ENCODE data around the gene HEBP1.

HEBP1 gene

DNA sequence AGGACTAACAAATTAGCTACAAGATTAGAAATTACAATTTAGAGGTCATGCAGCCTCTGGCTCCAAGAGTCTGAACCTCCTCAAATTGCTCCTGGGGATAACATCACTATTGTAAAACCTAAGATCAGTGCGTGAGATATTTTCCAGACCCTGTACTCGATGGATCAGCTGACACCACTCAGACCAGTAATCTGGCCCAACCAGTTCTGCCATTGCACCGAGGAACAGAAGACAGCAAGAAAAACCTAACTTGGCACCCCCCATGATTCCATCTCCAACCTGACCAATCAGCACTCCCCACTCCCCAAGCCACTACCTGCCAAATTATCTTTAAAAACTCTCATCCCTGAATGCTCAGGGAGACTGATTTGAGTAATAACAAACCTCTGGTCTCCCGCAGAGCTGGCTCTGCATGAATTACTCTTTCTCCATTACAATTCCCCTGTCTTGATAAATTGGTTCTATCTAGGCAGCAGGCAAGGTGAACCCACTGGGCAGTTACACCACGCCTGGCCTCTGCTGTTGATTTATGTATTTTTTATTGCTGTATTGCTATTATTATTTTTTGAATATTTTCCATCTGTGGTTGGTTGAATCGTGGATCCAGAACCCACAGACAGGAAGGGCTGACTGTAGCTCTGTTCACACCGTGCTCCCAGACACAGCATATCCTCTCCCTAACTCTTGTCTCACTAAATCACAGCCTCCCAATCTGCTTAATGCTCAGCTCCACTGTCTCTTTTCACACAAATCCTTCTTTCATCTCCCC, 9.2 kb downstream of the HEBP1 start:
- DNase-seq (ENCODE audit: low read depth, low spot score), result no peak

DNA sequence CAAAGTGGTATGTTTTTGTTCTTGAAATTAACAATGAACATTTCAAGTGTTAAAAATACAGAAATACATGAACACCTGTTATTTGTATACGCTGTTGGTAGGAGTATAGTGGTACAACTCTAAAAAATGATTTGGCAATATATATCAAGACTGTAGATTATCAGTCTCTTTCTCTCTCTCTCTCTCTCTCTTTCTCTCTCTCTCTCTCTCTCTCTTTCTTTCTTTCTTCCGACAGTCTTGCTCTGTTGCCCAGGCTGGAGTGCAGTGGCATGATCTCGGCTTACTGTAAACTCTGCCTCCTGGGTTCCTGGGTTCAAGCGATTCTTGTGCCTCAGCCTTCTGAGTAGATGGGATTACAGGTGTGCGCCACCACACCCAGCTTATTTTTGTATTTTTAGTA, 12.6 kb downstream of the HEBP1 start:
- DNase-seq (ENCODE audit: low read depth, low spot score), result no peak

DNA sequence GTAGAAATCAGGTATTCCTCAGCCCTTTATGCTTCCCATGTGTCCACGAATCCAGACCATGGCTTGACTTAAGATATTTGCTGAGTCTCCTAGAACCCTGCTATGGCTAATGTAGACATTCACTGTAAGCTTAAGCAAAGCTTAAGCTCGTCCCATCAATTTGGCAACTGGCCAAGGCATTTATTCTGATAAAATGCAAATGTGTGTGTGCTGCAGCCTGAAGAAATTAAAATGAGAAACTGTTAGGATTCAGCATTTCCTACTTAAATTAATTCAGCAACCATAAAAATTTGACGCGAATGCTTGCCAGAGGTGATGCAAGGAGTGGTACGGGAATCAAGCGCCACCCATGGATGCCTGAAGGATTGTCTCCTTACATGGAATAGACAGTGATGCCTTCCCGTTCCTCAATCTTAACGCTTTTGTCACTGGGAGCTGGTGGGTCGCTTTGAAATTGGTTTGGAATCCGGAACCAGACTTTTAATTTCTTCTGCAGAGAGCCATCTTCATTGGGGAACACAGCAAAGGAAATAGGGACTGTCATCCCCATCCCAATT, 13.2 kb downstream of the HEBP1 start:
- DNase-seq (ENCODE audit: low read depth, low spot score), result no peak

DNA sequence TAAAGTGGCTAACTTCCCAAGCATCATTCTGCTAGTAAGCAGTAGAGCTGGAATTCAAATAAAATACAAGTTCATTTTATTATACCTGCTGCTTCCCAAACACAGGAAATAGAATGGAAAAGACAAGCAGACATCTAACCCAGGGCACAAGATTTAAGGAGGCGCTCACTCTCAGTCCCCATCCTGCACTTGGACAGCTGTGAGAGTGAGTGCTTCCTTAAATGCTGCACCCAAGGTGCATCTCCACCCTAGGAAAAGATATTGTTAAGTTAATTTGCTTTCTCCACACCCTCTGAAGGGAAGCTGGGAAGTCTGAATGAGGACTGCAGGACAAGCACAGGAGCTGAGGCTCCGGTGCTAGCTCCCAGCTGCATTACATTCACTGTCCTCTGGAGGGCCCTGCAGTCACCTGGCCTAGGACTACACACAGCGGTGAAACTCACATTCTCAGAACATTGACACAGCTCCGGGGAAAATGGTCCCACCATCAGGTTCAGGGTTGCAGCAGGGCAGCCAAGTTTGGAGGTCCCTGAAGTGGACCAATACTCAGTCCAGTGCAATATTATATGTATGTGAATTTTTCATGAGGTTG, 14.2 kb downstream of the HEBP1 start:
- no peak for DNase-seq (ENCODE audit: low read depth, low spot score)

DNA sequence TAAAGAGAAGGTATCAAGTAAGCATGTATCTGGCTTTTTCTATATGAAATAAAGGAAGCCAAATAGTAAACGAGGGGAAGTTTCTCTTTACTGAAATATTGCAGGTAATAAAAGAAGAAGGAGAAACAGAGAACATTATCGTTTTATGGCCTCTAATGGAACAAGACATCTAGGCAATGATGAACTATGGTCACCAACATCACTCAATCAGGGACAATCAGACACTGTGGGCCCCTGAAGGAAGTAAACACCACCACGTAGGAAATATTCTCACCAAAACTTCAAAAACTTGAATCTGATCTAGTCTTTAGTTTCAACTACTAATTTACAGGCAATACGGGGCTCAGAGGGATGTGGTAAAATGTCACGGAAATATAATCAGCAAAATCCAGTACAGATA, 15.9 kb downstream of the HEBP1 start:
- DNase-seq (ENCODE audit: low read depth, low spot score), result no peak

DNA sequence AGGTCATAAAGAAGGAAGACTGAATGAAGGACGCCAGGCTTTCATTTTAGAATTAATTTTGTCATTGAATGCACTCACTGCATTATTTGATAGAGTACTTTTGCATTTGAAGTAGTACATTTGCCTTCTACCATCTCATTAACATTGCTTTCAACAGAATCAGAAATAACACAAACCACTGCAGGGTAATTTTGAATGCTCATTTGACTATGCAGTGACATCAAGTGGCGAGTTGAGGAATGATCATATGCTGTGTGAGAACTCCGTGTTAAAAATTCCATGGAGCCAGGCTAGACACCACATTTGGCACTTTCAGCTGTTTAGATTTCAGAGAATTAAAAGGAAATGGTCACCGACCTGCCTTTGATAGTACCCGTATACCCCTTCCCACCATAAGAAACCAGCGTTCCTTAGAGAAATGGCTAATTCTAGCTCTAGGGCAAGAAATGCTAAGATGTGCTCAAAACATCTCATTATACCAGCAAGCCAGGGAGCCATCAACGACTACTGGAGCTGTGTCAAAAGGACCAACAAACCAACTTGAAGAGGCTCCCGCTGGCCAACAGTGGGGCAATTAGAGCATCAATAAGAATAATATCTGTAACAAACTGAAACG, 16.5 kb downstream of the HEBP1 start:
- no peak for DNase-seq (ENCODE audit: low read depth, low spot score)

DNA sequence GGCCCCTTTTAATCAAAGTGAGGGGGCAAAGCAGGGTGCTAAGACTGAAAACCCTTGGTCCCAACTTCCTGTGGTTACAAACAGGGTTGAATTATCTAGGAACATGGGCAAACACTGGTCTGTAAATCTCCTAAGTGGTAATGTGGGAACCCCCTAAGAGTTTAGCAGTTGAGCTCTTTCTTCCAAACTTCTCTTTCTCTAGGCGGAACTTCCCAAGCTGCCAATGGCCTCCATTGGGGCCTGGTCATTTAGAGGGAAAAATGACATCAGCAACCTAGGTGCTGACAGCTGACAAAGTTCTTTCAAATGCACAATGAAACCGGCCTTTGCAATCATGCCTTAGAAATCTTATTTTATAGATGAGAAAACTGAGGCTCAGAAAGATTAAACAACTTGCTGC, 17.7 kb downstream of the HEBP1 start:
- DNase-seq (ENCODE audit: low read depth, low spot score), result no peak

DNA sequence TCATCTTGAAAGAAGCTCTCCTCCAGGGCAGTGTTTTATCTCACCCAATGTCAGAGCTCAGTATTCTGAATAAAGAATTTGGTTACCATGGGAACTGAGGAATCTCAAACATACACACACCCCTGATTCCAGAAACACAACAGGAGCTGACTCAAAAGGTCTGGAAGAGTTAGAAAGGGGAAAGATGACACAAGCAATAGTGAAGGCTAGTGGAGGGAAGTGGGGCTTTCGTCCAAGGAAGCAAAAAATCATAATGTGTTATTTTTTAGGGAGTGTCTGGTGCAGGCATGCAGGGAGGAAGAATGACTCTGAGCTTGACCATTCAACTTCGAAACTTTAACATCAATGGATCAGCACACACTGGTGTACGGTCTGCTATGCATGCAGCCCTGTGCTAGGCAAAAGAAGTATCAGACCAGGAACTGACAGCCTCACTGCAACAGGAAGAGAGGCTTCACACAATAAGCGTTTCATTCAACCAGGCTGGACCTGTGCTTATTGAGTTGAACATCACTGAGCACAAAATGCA, 20.3 kb downstream of the HEBP1 start:
- DNase-seq (ENCODE audit: low read depth, low spot score), result no peak

DNA sequence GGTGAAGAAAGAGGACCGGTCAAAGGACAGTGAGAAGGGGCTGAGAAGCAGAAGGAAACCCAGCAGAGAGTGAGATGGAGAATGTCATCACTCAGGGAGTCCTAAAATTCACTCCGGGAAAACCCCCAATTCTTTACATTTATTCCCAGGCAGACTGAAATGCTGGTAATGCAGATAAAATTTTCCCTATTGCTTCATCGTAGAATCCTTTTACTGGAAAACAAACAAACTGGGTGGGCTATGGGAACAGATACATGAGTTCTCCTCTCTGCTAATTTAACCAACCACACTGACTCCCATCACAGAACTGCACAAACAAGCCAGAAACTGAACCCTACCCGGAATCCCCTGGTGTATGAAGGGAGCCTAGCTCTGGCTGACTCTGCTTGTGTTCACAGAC, 20.9 kb downstream of the HEBP1 start:
- no peak for DNase-seq (ENCODE audit: low read depth, low spot score)

DNA sequence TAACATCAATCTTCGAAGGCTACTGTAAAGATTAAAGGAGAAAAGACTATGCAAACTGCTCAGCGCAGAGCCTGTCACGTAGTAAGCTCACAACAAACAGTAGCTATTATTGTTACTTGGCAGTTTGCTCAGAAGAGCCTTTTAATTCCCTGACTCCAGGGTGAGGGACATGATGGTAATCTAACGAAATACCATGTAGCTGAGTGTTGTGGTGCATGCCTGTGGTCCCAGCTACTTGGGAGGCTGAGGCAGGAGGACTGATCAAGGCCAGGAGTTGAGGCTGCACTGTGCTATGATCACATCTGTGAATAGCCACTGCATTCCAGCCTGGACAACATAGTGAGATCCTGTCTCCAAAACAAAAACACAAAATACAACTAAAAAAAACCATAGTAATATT, 22.8 kb downstream of the HEBP1 start:
- no peak for DNase-seq (ENCODE audit: low read depth, low spot score)

DNA sequence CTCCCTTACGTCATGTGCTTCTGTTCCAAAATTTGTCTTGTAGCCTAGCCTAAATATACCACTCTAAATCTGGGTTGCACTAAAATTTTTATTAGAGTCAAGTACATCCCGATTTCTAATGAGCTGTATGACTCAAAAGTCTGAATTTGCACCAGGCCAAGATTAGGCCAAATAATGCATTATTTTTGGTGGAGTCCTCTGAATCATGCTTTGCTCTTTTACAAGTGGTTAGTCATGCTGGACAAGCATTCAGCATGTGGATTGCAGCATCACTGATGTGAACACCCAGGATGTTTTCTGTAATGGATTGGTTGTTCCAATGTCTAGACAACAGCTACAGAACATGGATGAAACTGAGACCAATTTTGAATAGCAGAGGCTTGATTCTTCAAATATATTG, 23.7 kb downstream of the HEBP1 start:
- no peak for DNase-seq (ENCODE audit: low read depth, low spot score)

DNA sequence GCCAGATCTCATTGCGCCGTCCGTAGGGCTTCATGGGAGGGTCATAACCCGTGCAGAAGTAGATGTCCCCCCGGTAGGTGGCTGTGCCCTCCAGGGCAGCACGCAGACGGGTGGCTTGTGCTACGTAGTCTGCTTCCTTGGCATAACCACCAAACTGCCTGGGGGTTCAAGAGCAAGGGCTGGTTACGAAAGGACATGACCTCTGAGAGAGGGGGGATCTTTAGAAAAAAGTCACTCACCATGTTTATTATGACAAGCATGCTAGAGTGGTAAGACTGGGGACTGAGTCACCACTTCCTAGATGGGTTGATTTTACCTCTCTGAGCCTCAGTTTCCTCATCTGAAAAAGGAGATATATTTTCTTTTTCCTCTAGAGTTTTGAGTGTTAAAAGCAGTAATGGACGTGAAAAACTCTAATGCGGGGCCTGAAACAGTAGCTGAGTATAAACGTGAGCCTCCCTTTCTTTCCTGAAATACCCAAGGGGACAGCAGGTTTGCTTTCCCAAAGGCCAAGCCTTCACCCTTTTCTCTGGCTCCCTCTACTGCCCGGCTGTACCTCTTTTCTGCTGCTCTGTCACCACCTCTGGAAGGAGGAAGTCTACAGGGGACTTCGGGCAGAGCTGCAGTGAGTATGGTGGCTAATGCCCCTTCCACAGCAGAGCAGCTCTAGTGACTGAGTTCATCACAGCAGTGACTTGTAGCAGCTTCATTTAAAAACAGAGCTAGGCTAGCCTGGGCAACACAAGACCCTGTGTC, 24.6 kb downstream of the HEBP1 start:
- no peak for DNase-seq (ENCODE audit: low read depth, low spot score)

DNA sequence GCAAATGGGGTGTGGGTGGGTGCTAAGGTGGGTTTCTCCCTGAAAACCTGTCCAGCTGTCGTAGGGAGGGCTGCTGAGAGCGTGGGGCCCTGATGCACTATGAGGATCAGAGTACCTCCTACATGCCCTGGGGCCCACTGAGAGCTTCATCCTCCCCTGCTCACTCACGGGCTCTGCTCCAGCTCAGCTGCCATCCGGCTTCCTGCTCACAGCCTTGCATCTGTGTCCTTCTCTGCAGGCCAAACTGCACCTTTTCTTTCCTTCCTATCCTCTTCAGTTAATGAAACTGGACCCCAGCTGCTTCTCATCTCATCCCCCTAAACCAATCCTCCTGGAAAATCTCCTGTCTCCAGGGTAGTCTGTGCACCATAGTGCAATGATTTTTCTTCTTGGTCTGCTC, 25.9 kb downstream of the HEBP1 start:
- DNase-seq (ENCODE audit: low read depth, low spot score), result no peak

DNA sequence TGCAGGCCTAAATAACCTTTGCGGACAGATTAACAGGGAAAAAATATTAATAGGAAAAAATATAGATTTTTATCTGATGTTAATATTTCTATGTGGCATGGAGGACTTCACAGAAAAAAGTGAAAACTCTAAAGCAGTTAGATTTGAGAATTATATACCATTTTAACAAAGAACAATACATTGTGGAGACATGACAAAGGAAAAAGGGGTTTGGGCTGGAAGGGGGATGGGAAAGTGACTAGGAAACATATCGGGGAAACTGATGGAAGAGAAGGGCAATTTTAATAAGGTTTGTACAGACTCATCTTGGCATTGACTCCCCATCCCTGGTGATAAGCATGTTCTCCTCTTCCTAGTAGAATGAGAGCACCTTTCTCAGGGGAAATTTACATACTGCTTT, 27.0 kb downstream of the HEBP1 start:
- no peak for DNase-seq (ENCODE audit: low read depth, low spot score)

DNA sequence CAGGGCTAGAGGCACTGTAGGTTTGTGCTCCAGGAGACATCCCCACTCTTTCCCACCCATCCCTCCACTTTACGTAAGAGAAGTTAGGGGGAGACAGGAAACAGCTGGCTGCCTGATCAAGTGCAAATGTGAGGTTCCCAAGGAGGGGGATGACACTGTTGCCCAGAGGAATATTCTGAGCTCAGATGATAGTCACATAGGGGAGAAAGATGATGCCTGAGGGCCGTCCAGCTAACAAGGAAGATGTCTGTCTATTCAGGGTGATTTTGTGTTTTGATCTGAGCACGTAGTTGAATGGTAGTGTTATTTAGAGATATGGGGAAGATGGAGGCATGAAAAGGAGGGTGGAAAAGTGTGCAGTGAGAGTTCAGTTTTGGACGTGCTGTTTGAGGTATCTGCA, 34.2 kb downstream of the HEBP1 start:
- no peak for DNase-seq (ENCODE audit: low read depth, low spot score)

DNA sequence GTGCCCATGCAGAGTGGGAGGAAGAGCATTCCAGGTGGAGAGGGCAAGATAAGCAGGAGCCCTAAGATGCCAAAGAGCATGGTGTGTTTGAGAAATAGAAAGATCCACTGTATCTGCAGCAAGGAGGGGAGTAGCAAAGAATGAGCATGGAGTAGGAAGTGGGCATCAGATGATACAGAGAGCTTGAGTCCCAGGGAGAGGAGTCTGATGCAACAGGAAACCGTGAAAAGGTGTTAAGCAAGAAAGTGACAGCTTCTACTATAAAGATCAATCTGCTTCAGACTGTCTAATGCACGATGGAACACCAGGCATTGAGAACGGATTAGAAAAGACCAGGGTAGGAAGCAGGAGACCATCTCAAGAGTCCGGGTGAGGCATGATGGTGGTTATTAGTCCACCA, 35.8 kb downstream of the HEBP1 start:
- DNase-seq (ENCODE audit: low read depth, low spot score), result no peak

DNA sequence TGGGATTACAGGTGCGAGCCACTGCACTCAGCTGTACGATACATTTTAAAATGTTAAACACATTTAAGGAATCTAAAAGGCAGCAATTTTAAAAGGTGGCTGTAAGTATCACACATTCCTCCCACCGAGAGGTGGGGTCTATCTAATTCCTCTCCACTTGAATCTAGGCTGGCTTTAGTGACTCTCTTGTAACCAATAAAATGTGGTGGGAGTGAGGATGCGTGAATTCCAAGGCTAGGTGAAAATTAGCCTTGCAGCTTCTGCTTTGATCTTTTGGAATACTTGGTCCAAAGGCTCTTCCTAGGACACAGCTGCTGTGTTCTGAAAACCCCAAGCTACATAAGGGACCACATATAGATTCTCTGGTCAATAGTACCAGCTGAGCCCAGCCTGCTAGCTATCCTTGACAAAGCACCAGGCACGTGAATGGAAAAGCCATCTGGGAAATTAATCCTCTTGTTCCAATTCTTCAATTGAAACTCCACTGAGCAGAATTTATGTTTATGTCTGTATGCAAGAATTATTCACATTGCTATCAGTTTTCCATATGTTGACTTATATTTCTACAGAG, 39.3 kb downstream of the HEBP1 start:
- DNase-seq (ENCODE audit: low read depth, low spot score), result no peak

DNA sequence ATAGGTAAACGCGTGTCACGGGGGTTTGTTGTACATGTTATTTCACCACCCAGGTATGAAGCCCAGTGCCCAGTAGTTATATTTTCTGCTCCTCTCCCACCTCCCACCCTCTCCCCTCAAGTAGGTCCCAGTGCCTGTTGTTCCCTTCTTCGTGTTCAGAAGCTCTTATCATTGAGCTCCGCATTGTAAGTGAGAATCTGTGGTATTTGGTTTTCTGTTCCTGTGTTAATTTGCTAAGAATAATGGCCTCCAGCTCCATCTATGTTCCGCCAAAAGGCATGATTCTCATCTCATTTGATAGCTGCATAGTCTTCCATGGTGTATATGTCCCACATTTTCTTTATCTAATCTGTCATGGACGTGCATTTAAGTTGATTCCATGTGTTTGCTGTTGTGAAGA, 41.2 kb downstream of the HEBP1 start:
- DNase-seq (ENCODE audit: low read depth, low spot score), result no peak

DNA sequence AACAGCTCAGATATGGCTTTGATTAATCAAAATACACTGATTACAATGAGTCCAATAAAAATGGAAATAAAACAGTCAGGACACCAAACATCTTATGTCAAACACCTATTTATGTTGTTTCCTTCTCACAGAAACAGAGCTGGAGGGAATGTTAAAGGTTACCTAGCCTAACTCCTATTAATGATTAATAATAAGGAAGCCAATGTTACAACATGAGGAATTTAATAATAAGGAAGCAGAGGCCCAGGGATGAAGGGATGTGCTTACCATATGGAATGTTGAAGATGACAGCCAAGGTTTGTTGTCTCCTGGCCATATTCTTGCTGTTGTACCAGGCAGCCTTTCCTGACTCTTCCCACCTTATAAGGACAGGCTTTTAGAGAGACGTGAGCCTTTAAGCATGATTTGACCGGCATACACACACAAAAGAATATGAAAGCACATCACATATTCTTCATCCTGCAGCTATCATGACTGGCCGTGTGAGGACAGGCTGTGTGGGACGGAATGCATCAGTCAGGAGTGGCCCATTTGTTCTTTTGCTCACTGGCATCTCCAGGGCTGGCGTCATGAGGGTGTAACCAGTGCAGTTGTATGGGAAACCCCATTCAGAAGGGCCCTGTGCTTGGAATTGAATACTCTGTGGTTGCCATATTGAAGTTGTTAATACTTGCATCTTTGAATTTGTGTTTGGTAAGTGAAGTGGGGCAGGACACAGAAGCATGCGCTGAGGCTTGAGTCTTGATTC, 45.0 kb downstream of the HEBP1 start:
- no peak for DNase-seq (ENCODE audit: low read depth, low spot score)

DNA sequence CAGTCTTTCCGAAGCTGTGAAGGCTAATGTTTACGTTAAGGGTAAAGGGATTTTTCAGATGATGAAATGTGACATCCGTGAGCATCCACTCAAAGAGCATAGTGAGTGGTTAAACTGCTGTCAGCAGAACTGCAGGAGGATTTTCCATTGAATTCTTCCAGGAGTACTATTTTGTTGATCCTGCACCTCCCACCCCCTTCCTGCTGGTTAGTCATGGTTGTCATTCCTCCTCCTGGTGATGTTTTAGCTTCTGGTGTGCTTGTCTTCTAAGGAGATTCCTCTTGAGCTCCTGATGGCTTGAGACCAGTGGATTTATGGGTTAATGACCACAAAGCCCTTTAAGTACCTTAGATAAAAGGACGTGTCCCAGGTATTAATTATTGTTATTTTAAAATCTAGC, 45.7 kb downstream of the HEBP1 start:
- no peak for DNase-seq (ENCODE audit: low read depth, low spot score)

DNA sequence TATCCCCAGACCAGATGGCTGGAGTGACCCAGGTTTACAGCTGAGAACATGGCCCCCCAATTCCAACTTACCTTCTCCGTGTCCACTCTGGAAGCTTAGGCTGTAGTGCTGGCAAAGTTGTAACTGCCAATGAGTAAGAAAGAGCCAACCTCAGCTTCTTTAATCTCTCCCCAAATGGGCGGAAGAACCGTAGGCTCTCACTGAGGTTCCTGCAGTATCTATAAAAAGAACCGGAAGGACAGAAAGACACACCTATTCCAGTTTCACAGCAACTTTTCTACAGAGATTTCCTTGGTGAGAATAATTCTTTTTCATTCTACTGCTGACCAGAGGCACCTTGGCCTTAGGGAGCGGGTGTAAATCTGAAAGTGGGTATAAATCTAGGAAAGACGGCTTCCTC, 48.0 kb downstream of the HEBP1 start, which contains the start of gene GPRC5D:
GPRC5D (minus strand) TSS at position 135 of the 400 bp plus-strand sequence. CDS start 1,786 bp downstream, outside the sequence.
- no peak for DNase-seq (ENCODE audit: low read depth, low spot score)
